ENCODE measurements around the gene LARP1. TPM values are rescaled to one million over a fixed set of nuclear protein-coding genes. Genes with fewer than 3 reads are reported as not detected.
A peak's percentile ranks its signal among the peaks of the same experiment; 100 is the strongest.

The LARP1 gene
- total RNA-seq, 6 experiments from 2014 or later, result 58.2 to 85.7 (median 73.0) TPM

DNA sequence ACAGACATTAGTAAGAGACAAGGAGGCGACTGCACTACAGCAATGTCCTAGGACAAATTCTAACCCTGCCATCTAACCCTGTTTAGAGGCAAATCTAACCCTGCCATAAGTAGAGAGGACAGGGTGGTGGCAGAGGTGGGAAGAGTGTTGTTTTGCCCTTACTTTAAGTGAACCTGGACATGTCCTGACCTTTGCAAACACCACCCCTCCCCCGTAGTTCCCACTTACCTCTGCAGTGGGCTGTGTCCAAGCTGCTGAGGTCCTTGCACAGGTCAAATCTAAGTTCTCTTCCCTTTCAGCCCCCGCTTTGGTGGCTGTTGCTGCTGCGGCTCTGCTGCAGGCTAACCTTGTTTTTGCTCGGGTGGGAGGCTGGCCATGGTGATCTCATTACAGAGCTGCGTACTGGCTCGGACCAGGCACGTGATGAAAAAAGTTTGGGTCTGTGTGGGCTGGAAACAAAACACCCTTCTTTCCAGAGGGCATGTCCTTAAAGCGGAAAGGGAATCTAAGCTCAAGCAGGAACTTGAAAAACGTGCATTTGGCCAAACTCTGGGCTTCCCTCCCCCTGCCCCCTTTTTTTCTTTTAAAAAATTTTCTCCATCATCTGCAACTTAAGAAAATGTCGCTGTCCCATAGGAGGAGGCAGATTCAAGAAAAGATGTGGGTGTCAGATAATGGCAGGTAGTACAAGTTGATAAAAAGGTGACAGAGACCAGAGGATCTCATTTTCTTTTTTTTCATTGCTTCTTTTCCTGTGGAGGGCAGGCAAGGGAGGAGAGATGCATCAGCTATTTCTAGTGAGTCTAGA is 95.3 kb downstream of the LARP1 start, which contains the start of gene FAXDC2:
TSS of gene FAXDC2 (minus strand) at position 349 of the 808 bp plus-strand sequence. CDS start 12,425 bp downstream, outside the sequence.
- intact Hi-C loops (cut with DNase I), result loop anchor here in 1 of 2 donors (10.0 kb wide), 1 partner anchor 84 kb away; the partner anchor contains the start of gene GEMIN5
- ATAC-seq (peak; percentile 93 to 98 (median 96)), DNase-seq (peak; percentile 62 to 84 (median 82))
- Histone ChIP-seq H3K9me3 (no peaks in the 10 kb centered on the region), H3K36me3 (no peaks in the 10 kb centered on the region), H3K27ac (peak within 1 kb of the TSS; percentile 75 to 81 (median 77)), H3K4me1 (peaks cover 0 to 12% (median 4%) of the 10 kb centered on the region in 4 donors), H3K4me3 (peak within 1 kb of the TSS; percentile 39 to 57 (median 51)), H3K27me3 (no peaks in the 10 kb centered on the region)
- TF ChIP-seq CTCF (IDR thresholded peaks at IDR 0.05), result no peak
- no peak for TF ChIP-seq POLR2A (IDR thresholded peaks at IDR 0.05)
- WGBS (ENCODE audit: insufficient coverage, low coverage, low lambda C conversion rate, missing lambda C conversion rate), result 7% methylated on average over 10 of the region's 11 CpGs

- ATAC-seq (no peak), DNase-seq (no peak)
Measured at GRCh38 chr5:154851351-154851750, 96.2 kb downstream of the LARP1 start.

GRCh38 chr5:154857530-154858296 is 102.5 kb downstream of the LARP1 start:
- WGBS (ENCODE audit: insufficient coverage, low coverage, low lambda C conversion rate, missing lambda C conversion rate), result 0% methylated on average over 13 of the region's 59 CpGs
- intact Hi-C loops (cut with DNase I), result loop anchor here in 1 of 2 donors (10.0 kb wide), 1 partner anchor 77 kb away; the partner anchor contains the start of gene GEMIN5

More at GRCh38 chr5:154851351-154851750, 96.2 kb downstream of the LARP1 start:
- Histone ChIP-seq H3K27ac (peak overlapping the region in 2 of 3 donors; percentile 77 to 81), H3K27me3 (no peaks in the 10 kb centered on the region), H3K4me3 (no peak overlapping the region), H3K9me3 (no peaks in the 10 kb centered on the region), H3K36me3 (no peaks in the 10 kb centered on the region), H3K4me1 (peaks cover 0 to 12% (median 4%) of the 10 kb centered on the region in 4 donors)
- intact Hi-C loops (cut with DNase I), result loop anchor here in 1 of 2 donors (10.0 kb wide), 1 partner anchor 83 kb away; the partner anchor contains the start of gene GEMIN5
- 77% methylated on average over 3 of the region's 3 CpGs for WGBS (ENCODE audit: insufficient coverage, low coverage, low lambda C conversion rate, missing lambda C conversion rate)
- no peak for TF ChIP-seq POLR2A (IDR thresholded peaks at IDR 0.05)
- no peak for TF ChIP-seq CTCF (IDR thresholded peaks at IDR 0.05)

More at GRCh38 chr5:154857530-154858296, 102.5 kb downstream of the LARP1 start:
- peak; percentile 81 to 88 (median 85) for ATAC-seq
- H3K9me3 ChIP-seq, result no peaks in the 10 kb centered on the region
- TF ChIP-seq CTCF (IDR thresholded peaks at IDR 0.05) (peak in 2 of 4 donors; percentile 23 to 28), POLR2A (IDR thresholded peaks at IDR 0.05) (peak; percentile 74)
- DNase-seq, result peak; percentile 96 to 98 (median 97)
- H3K4me3 ChIP-seq, result peak overlapping the region; percentile 64 to 85 (median 80)
- no peaks in the 10 kb centered on the region for H3K36me3 ChIP-seq
- peaks cover 0 to 35% (median 7%) of the 10 kb centered on the region in 4 donors for H3K4me1 ChIP-seq
- H3K27me3 ChIP-seq, result no peaks in the 10 kb centered on the region
- H3K27ac ChIP-seq, result peak overlapping the region; percentile 96 to 97 (median 97)

Measured in right lobe of liver (tissue), 6 donors.